ENCODE results near the gene GLYATL2. TPM values are rescaled to one million over a fixed set of nuclear protein-coding genes. Genes with fewer than 3 reads are reported as not detected.

Gene GLYATL2
- 0.27 TPM for total RNA-seq
- long read RNA-seq = 0 reads

- DNase-seq (ENCODE audit: low spot score) = no peak
- intact Hi-C loops (cut with DNase I) = no loop called here
These were observed at the start of gene GLYATL2 for GRCh38 chr11:58844361-58845005. TSS of gene GLYATL2 (minus strand) at chr11:58844704. CDS start at chr11:58839612, 5,092 bp downstream.

DNA sequence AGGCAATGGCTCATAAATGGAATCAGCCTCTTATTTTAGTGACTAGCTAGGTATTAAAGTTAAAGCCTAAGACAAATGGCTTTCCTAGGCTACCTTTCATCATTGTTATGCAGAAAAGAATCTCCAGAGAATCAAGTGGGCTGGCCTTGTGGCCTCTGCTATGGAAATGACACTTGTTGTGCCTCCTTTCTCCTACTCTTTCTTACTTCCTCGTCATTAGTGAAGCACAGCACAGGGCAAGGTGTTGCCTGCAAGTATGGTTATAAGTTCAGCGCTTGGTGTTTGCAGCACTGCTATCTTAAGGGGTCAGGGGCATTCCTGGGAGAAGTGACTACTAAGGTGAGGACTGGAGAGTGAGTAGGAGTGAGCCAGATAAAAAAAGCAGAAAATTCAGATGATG lies 49.4 kb upstream of the GLYATL2 start:
- intact Hi-C loops (cut with DNase I) = no loop called here
- no peak for DNase-seq (ENCODE audit: low spot score)

- intact Hi-C loops (cut with DNase I) = no loop called here
- DNase-seq (ENCODE audit: low spot score) = no peak
These were observed 44.1 kb upstream of the GLYATL2 start for GRCh38 chr11:58888579-58888978.

- intact Hi-C loops (cut with DNase I) = no loop called here
These were observed 42.9 kb upstream of the GLYATL2 start for GRCh38 chr11:58887452-58887851.

DNA sequence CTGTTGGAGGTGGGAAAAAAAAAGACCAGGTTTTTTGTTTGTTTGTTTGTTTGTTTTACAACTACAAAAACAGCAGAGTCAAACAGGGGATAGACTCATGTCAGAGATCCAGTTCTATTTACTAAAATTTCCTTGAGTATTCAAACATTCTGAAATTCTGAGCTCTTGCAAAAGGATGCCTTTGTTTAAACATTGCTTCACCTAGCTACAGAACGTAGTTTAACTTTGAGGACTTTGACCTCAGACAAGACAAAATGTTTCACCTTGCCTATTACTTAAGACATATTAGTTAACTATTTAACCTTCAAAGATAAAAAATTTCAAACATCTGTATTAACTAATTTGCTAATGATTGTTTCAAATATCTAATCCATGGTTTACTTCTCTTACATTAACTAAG lies 36.1 kb upstream of the GLYATL2 start:
- DNase-seq (ENCODE audit: low spot score) = no peak
- intact Hi-C loops (cut with DNase I) = no loop called here

More at GRCh38 chr11:58887452-58887851, 42.9 kb upstream of the GLYATL2 start:
- DNase-seq (ENCODE audit: low spot score) = no peak

DNA sequence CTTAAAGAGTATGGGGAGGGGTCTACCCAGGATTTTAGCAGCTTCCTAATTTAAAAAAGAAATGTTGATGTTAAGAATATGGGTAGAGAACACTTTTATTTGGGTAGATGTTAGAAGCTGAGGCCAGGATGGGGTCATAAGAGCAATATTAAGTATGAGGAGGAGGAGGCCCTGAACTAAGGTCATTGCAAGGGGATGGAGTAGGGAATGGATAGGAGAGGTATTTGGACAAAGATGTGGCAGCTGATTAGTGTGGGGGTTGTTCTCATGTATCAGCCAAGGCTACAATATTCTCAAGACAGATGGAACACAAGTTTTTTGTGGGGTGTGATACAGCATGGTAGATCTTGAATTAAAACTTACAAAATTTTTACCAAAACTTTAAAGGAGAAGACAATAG lies 35.7 kb upstream of the GLYATL2 start:
- intact Hi-C loops (cut with DNase I) = no loop called here
- DNase-seq (ENCODE audit: low spot score) = no peak

DNA sequence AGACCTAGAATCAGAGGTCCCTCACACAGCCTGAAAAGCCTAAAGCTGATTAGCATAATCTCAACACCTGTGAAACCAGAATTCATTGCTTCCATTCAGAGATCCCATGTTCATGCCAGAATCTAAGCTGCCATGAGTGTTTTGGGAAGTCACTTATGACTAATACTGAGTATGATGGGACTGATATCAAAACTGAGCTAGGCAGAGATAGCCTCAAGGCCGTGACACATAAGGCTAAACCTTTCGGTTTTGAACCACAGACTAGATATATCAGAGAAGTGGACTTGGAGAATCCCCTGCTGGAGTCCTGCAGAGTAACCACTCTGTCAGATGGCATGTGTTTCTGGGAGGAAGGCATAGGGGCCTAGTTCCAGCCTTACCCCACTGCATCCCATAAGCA lies 23.1 kb upstream of the GLYATL2 start:
- DNase-seq (ENCODE audit: low spot score) = no peak
- intact Hi-C loops (cut with DNase I) = no loop called here

- no peak for DNase-seq (ENCODE audit: low spot score)
- intact Hi-C loops (cut with DNase I) = no loop called here
These were observed 22.3 kb upstream of the GLYATL2 start for GRCh38 chr11:58866788-58867187.

DNA sequence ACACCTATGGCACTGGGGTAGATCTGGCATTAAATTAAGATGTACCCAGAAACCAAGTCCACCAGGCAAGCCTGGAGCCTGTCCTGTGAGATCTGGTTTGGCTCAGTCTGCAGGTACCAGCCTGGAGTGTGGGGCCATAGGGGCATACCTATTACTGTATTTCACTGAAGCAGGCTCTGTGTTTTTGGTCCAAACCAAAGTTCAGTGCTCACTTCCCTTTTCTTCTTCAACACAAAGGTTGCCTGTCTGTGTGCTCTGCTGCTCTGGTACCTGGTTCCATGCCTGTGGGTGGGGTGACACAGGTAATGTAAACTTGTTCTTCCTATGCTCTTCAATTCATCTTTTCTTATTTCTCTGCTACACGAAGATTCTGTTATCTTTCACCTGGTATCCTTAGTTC lies 19.8 kb upstream of the GLYATL2 start:
- intact Hi-C loops (cut with DNase I) = no loop called here
- no peak for DNase-seq (ENCODE audit: low spot score)

- DNase-seq (ENCODE audit: low spot score) = no peak
- intact Hi-C loops (cut with DNase I) = no loop called here
These were observed 19.2 kb upstream of the GLYATL2 start for GRCh38 chr11:58863697-58864096.

- no peak for DNase-seq (ENCODE audit: low spot score)
- intact Hi-C loops (cut with DNase I) = no loop called here
These were observed 17.0 kb upstream of the GLYATL2 start for GRCh38 chr11:58861533-58861932.

- intact Hi-C loops (cut with DNase I) = no loop called here
- no peak for DNase-seq (ENCODE audit: low spot score)
These were observed 12.3 kb upstream of the GLYATL2 start for GRCh38 chr11:58856806-58857205.

DNA sequence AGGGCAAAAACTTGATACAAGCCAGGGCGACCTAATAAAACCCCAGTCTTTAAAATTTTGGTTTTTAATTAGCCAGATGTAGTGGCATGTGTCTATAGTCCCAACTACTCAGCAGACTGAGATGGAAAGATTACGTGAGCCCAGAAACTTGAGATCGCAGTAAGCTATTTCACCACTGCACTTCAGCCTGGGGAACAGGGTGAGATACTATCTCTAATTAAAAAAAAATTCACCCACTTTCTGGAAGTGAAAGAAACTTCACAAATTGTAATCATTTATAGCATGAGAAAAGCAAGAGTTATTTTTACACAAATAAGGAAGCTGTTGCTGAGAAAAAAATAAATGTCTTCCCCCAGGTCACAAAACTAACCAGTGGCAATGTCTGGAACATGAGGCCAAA lies 882 bp upstream of the GLYATL2 start:
- intact Hi-C loops (cut with DNase I) = no loop called here
- DNase-seq (ENCODE audit: low spot score) = no peak

DNA sequence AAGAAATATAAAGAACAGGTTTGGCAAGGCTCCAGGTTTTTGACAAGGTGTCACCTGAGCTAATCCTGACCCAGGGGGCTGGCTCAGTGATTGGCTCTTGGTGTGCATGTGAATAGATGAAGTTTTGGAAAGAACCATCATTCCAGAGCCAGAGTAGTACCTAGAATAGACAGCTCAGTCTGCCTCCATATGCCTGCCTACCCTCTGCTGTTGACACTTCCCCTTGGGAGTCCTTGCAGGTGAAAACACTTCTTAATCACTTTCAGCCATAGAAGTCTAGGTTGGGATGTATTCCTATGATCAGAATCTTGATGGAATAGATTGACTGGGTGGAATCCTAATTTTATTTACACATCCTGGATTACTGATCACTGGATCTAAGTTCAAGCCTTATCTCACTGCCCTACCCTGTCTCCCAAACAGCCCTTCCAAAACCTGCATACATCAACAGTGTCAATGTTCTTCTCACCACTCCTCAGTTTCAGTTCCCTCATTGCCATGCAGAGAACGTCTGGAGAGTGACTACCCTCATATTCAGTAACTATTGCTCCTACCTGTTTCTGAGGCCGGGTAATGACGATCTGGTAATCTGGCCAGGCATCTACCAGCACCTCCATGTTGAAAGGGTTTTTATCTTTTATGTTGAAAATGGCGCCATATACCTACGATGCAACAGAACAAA lies 6.7 kb downstream of the GLYATL2 start:
- no peak for DNase-seq (ENCODE audit: low spot score)
- intact Hi-C loops (cut with DNase I) = no loop called here

DNA sequence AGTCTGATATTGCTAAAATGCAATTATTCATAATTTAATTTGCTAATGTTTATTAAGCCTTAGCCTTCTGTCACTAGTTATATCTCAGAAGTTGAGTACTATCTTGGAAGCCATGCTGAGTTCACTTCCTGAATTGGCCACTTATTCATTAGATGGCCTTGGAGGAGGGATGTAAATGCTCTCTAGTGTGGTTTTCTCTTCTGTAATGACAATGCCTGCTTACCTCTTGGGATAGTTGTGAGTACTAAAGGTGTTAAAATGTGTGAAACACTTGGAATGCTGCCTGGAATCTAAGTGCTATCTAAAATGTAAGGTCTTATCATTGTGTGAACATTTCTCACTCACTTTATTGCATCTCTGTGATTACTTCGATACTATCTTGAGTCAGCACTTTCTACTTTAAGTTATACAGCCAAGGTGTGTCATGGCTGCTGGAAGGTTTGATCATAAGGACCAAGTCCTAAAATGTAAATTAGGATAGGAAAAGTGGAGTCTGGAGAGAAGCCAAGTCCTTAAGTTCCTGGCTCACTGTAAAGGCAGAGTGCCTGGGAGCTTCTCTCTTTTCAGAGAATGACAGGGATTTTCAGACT lies 12.4 kb downstream of the GLYATL2 start:
- intact Hi-C loops (cut with DNase I) = no loop called here
- no peak for DNase-seq (ENCODE audit: low spot score)

DNA sequence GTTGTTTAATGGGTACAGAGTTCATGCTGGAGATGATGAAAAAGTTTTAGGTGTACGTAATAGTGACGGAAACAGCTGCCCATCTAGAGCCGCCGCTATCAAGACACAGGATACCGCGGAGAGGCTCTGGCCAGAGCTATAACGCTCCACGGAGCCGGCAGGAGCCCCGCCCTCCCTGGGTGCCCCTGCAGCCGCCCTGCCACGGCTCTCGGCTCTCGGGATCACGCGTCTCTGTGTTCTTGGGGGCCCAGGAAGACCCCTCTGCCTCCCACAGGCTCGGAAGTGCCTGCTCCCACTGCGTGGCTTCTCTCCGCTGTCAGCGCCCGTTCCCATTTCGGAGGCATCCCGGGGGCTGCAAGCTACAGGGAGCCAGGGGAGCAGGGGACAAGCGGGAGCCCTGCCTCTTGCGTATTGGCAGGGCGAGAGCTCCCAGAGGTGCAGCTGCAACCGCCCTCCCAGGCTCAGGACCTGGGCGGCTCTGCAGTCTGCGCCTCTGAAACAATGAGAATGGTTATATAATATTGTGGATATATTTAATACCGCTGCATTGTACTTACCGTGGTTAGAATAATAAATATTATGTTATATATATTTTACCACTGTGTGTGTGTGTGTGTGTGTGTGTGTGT lies 13.7 kb downstream of the GLYATL2 start:
- DNase-seq (ENCODE audit: low spot score) = no peak
- intact Hi-C loops (cut with DNase I) = no loop called here

DNA sequence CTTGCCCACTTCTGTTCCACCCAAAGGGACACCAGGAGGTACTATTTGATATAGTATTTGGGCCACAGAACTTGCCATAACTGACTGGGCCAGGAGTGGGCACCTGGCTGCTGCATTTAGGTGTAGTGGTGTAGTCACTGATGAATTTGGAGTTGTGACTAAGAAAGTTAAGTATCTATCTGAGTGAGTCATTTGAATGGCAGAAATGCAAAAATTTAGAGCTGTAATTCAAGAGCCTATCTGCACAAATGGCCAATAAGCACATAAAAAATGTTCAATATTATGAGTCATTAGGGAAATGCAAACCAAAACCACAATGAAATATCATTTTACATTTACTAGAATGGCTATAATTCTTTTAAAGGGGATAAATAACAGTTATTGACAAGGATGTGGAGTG lies 14.7 kb downstream of the GLYATL2 start:
- DNase-seq (ENCODE audit: low spot score) = no peak
- intact Hi-C loops (cut with DNase I) = no loop called here

DNA sequence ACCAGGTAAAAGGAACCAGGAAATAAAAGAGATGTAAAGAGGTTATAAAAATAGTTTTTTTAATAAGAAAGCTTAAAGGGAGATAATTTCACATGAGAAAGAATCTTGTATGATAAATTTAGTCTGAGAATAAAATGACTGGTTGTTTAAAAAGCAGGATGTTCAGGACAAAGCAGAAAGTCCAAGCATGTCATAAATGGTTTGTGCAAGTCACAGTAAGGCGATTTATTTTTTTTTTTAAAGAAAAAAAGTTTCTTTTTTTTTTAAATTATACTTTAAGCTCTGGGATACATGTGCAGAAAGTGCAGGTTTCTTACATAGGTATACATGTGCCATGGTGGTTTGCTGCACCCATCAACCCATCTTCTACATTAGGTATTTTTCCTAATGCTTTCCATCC lies 30.8 kb downstream of the GLYATL2 start:
- intact Hi-C loops (cut with DNase I) = no loop called here
- no peak for DNase-seq (ENCODE audit: low spot score)

GRCh38 chr11:58811499-58811898 lies 33.0 kb downstream of the GLYATL2 start:
- intact Hi-C loops (cut with DNase I) = no loop called here
- DNase-seq (ENCODE audit: low spot score) = no peak

GRCh38 chr11:58807343-58807742 lies 37.2 kb downstream of the GLYATL2 start:
- intact Hi-C loops (cut with DNase I) = no loop called here
- DNase-seq (ENCODE audit: low spot score) = no peak

DNA sequence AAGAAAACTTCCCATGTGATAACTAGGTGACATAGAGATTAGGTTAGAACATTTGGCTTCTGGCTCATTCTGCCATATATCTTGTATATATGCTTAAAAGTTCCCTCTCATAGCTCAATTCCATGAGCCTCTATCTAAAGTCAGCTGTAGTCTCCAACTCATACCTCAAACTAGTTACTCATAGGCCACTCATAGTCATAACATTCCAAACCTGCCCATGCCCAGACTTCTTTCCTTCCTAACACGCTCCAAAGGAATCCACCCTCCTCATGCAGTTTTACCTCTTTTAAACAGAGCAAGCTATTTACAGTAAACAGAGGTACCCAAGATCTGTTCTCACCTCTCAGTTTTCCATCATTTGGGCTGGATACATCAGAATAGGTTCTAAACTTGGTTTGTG lies 39.4 kb downstream of the GLYATL2 start:
- DNase-seq (ENCODE audit: low spot score) = no peak
- intact Hi-C loops (cut with DNase I) = no loop called here
